ENCODE results near the gene CNTNAP5. TPM values are rescaled to one million over a fixed set of nuclear protein-coding genes. Genes with fewer than 3 reads are reported as not detected.

Gene CNTNAP5
- total and polyA plus RNA-seq, 2 of the 4 experiments (the other 2 are of a cell fraction) = not detected

GRCh38 chr2:124347209-124347608 is 322.1 kb downstream of the CNTNAP5 start:
- no peak for ATAC-seq (ENCODE audit: low read depth)
- Histone ChIP-seq H3K4ac (ENCODE audit: low read depth, low read length) (no peak overlapping the region), H2BK15ac (ENCODE audit: low read depth, low read length) (no peak overlapping the region), H4K8ac (ENCODE audit: low read depth in 2 of 2, low read length in 2 of 2) (no peak overlapping the region), H4K91ac (ENCODE audit: insufficient read depth, low read depth, low read length) (no peak overlapping the region), H3K18ac (ENCODE audit: low read depth, low read length) (no peak overlapping the region), H3K4me1 (ENCODE audit: control insufficient read depth, insufficient read depth, low read length) (no peaks in the 10 kb centered on the region), H3K4me2 (ENCODE audit: low read depth, low read length) (no peak overlapping the region), H3K27ac (ENCODE audit: insufficient read depth, low read length) (no peak overlapping the region), H3K56ac (ENCODE audit: extremely low read depth, insufficient read depth, low read length) (no peak overlapping the region), H3K14ac (replicated peaks; ENCODE audit: low read depth, low read length) (no peak overlapping the region), H3K23ac (ENCODE audit: low read depth, low read length) (no peak overlapping the region), H2AK9ac (replicated peaks; ENCODE audit: low read depth, low read length, poor library complexity) (no peak overlapping the region), H4K5ac (ENCODE audit: low read depth, low read length) (no peak overlapping the region), H2BK120ac (ENCODE audit: low read depth, low read length) (no peak overlapping the region), H2AFZ (replicated peaks; ENCODE audit: low read length, poor library complexity) (no peak overlapping the region), H3K9me3 (ENCODE audit: control insufficient read depth, insufficient read depth, low read length) (peaks cover 5% of the 10 kb centered on the region), H3K9ac (ENCODE audit: low read depth, low read length) (no peak overlapping the region), H3K27me3 (ENCODE audit: control insufficient read depth, insufficient read depth, low read length) (no peaks in the 10 kb centered on the region), H2BK5ac (ENCODE audit: low read depth, low read length, poor library complexity, severe bottlenecking) (no peak overlapping the region), H3K36me3 (ENCODE audit: control insufficient read depth, insufficient read depth, low read length) (no peaks in the 10 kb centered on the region), H3K79me1 (ENCODE audit: low read depth in 1 of 2, low read length in 2 of 2) (no peaks in the 10 kb centered on the region), H4K20me1 (ENCODE audit: insufficient read depth, low read length) (no peaks in the 10 kb centered on the region), H3K9me1 (ENCODE audit: insufficient read depth, low read length) (no peaks in the 10 kb centered on the region), H3K4me3 (ENCODE audit: insufficient read depth, low read depth, low read length) (no peak overlapping the region), H2BK20ac (ENCODE audit: low read depth, low read length) (no peak overlapping the region), H2AK5ac (ENCODE audit: low read depth, low read length) (no peak overlapping the region)
- WGBS, 2 experiments (ENCODE audit: extremely low coverage in 2 of 2, insufficient read length in 1 of 2) = 43% methylated on average over 2 of the region's 7 CpGs; no CpG with 5 or more reads in 1 of the 2 experiments
- dilution Hi-C loops (cut with HindIII; ENCODE audit: low sequenced_read_pairs, unreplicated experiment) (no loop called here), intact Hi-C loops (cut with micrococcal nuclease) (no loop called here), in situ Hi-C loops (cut with MboI; ENCODE audit: low sequenced_read_pairs) (no loop called here)
- TF ChIP-seq MAFK (IDR thresholded peaks at IDR 0.05; ENCODE audit: low read depth, low read length) (no peak), BHLHE40 (IDR thresholded peaks at IDR 0.05; ENCODE audit: low read depth, low read length) (no peak), FOS (IDR thresholded peaks at IDR 0.05; ENCODE audit: low read depth, low read length) (no peak), RFX5 (IDR thresholded peaks at IDR 0.05; ENCODE audit: low read depth, low read length) (no peak), POLR2A (IDR thresholded peaks at IDR 0.05; ENCODE audit: low read depth, low read length) (no peak)
- TF ChIP-seq, protein P1, sequence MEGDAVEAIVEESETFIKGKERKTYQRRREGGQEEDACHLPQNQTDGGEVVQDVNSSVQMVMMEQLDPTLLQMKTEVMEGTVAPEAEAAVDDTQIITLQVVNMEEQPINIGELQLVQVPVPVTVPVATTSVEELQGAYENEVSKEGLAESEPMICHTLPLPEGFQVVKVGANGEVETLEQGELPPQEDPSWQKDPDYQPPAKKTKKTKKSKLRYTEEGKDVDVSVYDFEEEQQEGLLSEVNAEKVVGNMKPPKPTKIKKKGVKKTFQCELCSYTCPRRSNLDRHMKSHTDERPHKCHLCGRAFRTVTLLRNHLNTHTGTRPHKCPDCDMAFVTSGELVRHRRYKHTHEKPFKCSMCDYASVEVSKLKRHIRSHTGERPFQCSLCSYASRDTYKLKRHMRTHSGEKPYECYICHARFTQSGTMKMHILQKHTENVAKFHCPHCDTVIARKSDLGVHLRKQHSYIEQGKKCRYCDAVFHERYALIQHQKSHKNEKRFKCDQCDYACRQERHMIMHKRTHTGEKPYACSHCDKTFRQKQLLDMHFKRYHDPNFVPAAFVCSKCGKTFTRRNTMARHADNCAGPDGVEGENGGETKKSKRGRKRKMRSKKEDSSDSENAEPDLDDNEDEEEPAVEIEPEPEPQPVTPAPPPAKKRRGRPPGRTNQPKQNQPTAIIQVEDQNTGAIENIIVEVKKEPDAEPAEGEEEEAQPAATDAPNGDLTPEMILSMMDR (conservative IDR thresholded peaks at IDR 0.05; ENCODE audit: low read depth, low read length) = no peak
- no peak for DNase-seq
- ChIA-PET POLR2A (ENCODE audit: unreplicated experiment) (no interaction called here), CTCF (no interaction called here)
- no TSS peak for BruUV-seq (replicated peaks)

Data from IMR-90 (cell line).